GM21423 (cell line): ENCODE results near the gene UQCRHL.

ENCODE experiments used
- ATAC-seq: cut with Tn5 transposase; IDR thresholded peaks from one replicate; pipeline ENCODE4 v1.9.1; 2021; ENCODE audit warnings: mild to moderate bottlenecking, moderate library complexity; ENCODE audit not compliant: unreplicated experiment

UQCRHL gene

GRCh38 chr1:15799004-15799867, 8.2 kb downstream of the UQCRHL start:
- ATAC-seq = no peak

GRCh38 chr1:15797614-15798390, 9.6 kb downstream of the UQCRHL start:
- no peak for ATAC-seq

- no peak for ATAC-seq
Observed at GRCh38 chr1:15796086-15796462, 11.4 kb downstream of the UQCRHL start.

GRCh38 chr1:15788624-15789301, 18.7 kb downstream of the UQCRHL start:
- ATAC-seq = no peak

GRCh38 chr1:15786581-15786980, 20.9 kb downstream of the UQCRHL start:
- no peak for ATAC-seq

- no peak for ATAC-seq
Observed at GRCh38 chr1:15785683-15786082, 21.8 kb downstream of the UQCRHL start.

- no peak for ATAC-seq
Observed at GRCh38 chr1:15777909-15778707, 29.3 kb downstream of the UQCRHL start.

GRCh38 chr1:15775706-15776105, 31.7 kb downstream of the UQCRHL start:
- no peak for ATAC-seq

GRCh38 chr1:15771836-15772515, 35.5 kb downstream of the UQCRHL start:
- ATAC-seq = no peak

GRCh38 chr1:15770313-15770962, 37.0 kb downstream of the UQCRHL start:
- ATAC-seq = no peak

GRCh38 chr1:15768388-15768787, 39.1 kb downstream of the UQCRHL start:
- ATAC-seq = no peak

- no peak for ATAC-seq
Observed at GRCh38 chr1:15767941-15768340, 39.5 kb downstream of the UQCRHL start.

GRCh38 chr1:15765495-15766194, 41.8 kb downstream of the UQCRHL start:
- no peak for ATAC-seq

- no peak for ATAC-seq
Observed at GRCh38 chr1:15764890-15765289, 42.6 kb downstream of the UQCRHL start.

- ATAC-seq = no peak
Observed at GRCh38 chr1:15764269-15764764, 43.1 kb downstream of the UQCRHL start.

- no peak for ATAC-seq
Observed at GRCh38 chr1:15762546-15762945, 44.9 kb downstream of the UQCRHL start.

- ATAC-seq = no peak
Observed at GRCh38 chr1:15761366-15762128, 45.9 kb downstream of the UQCRHL start.
